H1 (cell line): ENCODE results near the gene ATP11C. TPM values are rescaled to one million over a fixed set of nuclear protein-coding genes. Genes with fewer than 3 reads are reported as not detected.

Experiments
- CTCF ChIA-PET: fragments of 300-600 bp; sonication (Branson Sonifier 250); formaldehyde crosslinking; loops from one replicate; lab custom pipeline; 2021; ENCODE audit not compliant: partially characterized antibody; lab: Charles Lee
- POLR2A ChIA-PET: fragments of 300-600 bp; sonication (Branson Sonifier 250); formaldehyde crosslinking; loops from one replicate; lab custom pipeline; 2021; ENCODE audit warnings: inconsistent platforms; ENCODE audit not compliant: partially characterized antibody; lab: Charles Lee
- DNase-seq, 2 experiments: peaks; one replicate each; pipeline versions ENCODE4 v3.0.0 to v3.0.0-alpha.2; 2010 to 2022; ENCODE audit warnings: low spot score in 2 of 2, low read depth in 1 of 2, mixed read lengths in 1 of 2
- FAIRE-seq: peaks from 2 replicates; lab custom pipeline; 2011; peaks lifted over from hg19 to GRCh38; lab: Jason Lieb, UNC
- H2AFZ ChIP-seq: 2 replicates; pipeline ENCODE4 v1.8.1; 2012; ENCODE audit warnings: low read length, inconsistent platforms
- H2AK5ac ChIP-seq: 2 replicates; pipeline ENCODE4 v1.6.1; 2013; ENCODE audit warnings: low read depth, low read length
- H2BK120ac ChIP-seq: replicated peaks from 2 replicates; pipeline ENCODE3; 2013; ENCODE audit warnings: low read depth, low read length, inconsistent platforms
- H2BK12ac ChIP-seq: 2 replicates; pipeline ENCODE4 v1.6.1; 2013; ENCODE audit warnings: low read depth, low read length
- H2BK15ac ChIP-seq: 2 replicates; pipeline ENCODE4 v1.6.1; 2013; ENCODE audit warnings: low read length
- H2BK20ac ChIP-seq: 2 replicates; pipeline ENCODE4 v1.6.1; 2013; ENCODE audit warnings: low read length
- H2BK5ac ChIP-seq: 2 replicates; pipeline ENCODE4 v1.6.1; 2013; ENCODE audit warnings: low read depth, low read length
- H3K14ac ChIP-seq: 2 replicates; pipeline ENCODE4 v1.6.1; 2013; ENCODE audit warnings: inconsistent platforms; ENCODE audit not compliant: insufficient read length
- H3K18ac ChIP-seq: 2 replicates; pipeline ENCODE4 v1.6.1; 2013; ENCODE audit warnings: low read length; ENCODE audit errors: extremely low read depth
- H3K23ac ChIP-seq: 2 replicates; pipeline ENCODE4 v1.6.1; 2013; ENCODE audit warnings: inconsistent platforms; ENCODE audit not compliant: insufficient read length
- H3K23me2 ChIP-seq: 2 replicates; pipeline ENCODE4 v1.6.1; 2013; ENCODE audit warnings: low read depth, low read length
- H3K27ac ChIP-seq: 2 replicates; pipeline ENCODE4 v1.6.1; 2011; ENCODE audit warnings: low read depth, low read length, inconsistent platforms
- H3K27me3 ChIP-seq, 4 experiments: replicated peaks in 1 of 4; 1 replicate in 1 of 4; 2 replicates in 3 of 4; pipeline versions ENCODE4 v1.6.1 to v1.8.1; 2011 to 2013; ENCODE audit warnings: low read length in 3 of 4, mild to moderate bottlenecking in 3 of 4, inconsistent platforms in 2 of 4, mixed read lengths in 2 of 4, moderate library complexity in 1 of 4; ENCODE audit not compliant: control insufficient read depth in 3 of 4, insufficient read depth in 3 of 4; ENCODE audit errors: extremely low read depth in 1 of 4
- H3K36me3 ChIP-seq, 4 experiments: 2 replicates each; pipeline versions ENCODE4 v1.6.1 to v1.8.1; 2011 to 2013; ENCODE audit warnings: mild to moderate bottlenecking in 4 of 4, low read length in 3 of 4, moderate library complexity in 2 of 4, control low read depth in 1 of 4, inconsistent platforms in 1 of 4; ENCODE audit not compliant: insufficient read depth in 4 of 4, control insufficient read depth in 2 of 4
- H3K4ac ChIP-seq: replicated peaks from 2 replicates; pipeline ENCODE3; 2013; ENCODE audit warnings: low read length, low read depth, mixed read lengths, inconsistent platforms; ENCODE audit not compliant: insufficient read length
- H3K4me1 ChIP-seq, 4 experiments: replicated peaks in 1 of 4; 1 replicate in 1 of 4; 2 replicates in 3 of 4; pipeline versions ENCODE4 v1.6.1 to v1.8.1; 2011 to 2013; ENCODE audit warnings: low read length in 3 of 4, inconsistent platforms in 2 of 4, mixed read lengths in 1 of 4; ENCODE audit not compliant: insufficient read depth in 4 of 4, control insufficient read depth in 3 of 4
- H3K4me2 ChIP-seq, 2 experiments: 2 replicates each; pipeline versions ENCODE4 v1.6.1 to v1.8.1; 2011 to 2013; ENCODE audit warnings: low read depth in 2 of 2, low read length in 2 of 2, control low read depth in 1 of 2, inconsistent platforms in 1 of 2, mild to moderate bottlenecking in 1 of 2; ENCODE audit not compliant: insufficient read depth in 1 of 2
- H3K4me3 ChIP-seq, 4 experiments: fragments of 200-600, 300-600 bp in 1 of 4; sonication (generic), shearing (Covaris generic), sonication (Bioruptor Twin) in 1 of 4; 2 replicates each; pipeline versions ENCODE4 v1.5.1 to v1.8.1; 2011 to 2016; ENCODE audit warnings: low read length in 4 of 4, low read depth in 3 of 4, control low read depth in 2 of 4, inconsistent platforms in 2 of 4, mild to moderate bottlenecking in 2 of 4, mixed read lengths in 1 of 4, moderate library complexity in 1 of 4; ENCODE audit not compliant: insufficient read depth in 2 of 4; ENCODE audit errors: extremely low read depth in 1 of 4
- H3K56ac ChIP-seq: replicated peaks from 2 replicates; pipeline ENCODE3; 2013; ENCODE audit warnings: low read depth, mild to moderate bottlenecking, mixed read lengths, low read length, inconsistent platforms; ENCODE audit not compliant: insufficient read length
- H3K79me1 ChIP-seq: 2 replicates; pipeline ENCODE4 v1.6.1; 2013; ENCODE audit warnings: low read depth, low read length, control low read depth
- H3K79me2 ChIP-seq, 2 experiments: 2 replicates each; pipeline versions ENCODE4 v1.6.1 to v1.8.1; 2012 to 2013; ENCODE audit warnings: low read length in 2 of 2, mild to moderate bottlenecking in 2 of 2, inconsistent platforms in 1 of 2; ENCODE audit not compliant: insufficient read depth in 2 of 2, control insufficient read depth in 1 of 2
- H3K9ac ChIP-seq, 4 experiments: replicated peaks in 1 of 4; 1 replicate in 1 of 4; 2 replicates in 3 of 4; pipeline versions ENCODE4 v1.6.1 to v1.8.1; 2011 to 2013; ENCODE audit warnings: low read depth in 3 of 4, low read length in 3 of 4, control low read depth in 2 of 4, mild to moderate bottlenecking in 2 of 4, moderate library complexity in 2 of 4, inconsistent platforms in 1 of 4; ENCODE audit errors: extremely low read depth in 1 of 4
- H3K9me3 ChIP-seq, 2 experiments: 2 replicates each; pipeline versions ENCODE4 v1.6.1 to v1.8.1; 2012 to 2013; ENCODE audit warnings: mild to moderate bottlenecking in 2 of 2, moderate library complexity in 2 of 2, control low read depth in 1 of 2, inconsistent platforms in 1 of 2, low read depth in 1 of 2, low read length in 1 of 2, mixed read lengths in 1 of 2; ENCODE audit not compliant: insufficient read depth in 2 of 2
- H4K20me1 ChIP-seq, 2 experiments: replicated peaks in 1 of 2; 2 replicates each; pipeline versions ENCODE3 to v1.8.1; 2011 to 2013; ENCODE audit warnings: inconsistent platforms in 2 of 2, low read length in 2 of 2, mild to moderate bottlenecking in 1 of 2; ENCODE audit not compliant: insufficient read depth in 2 of 2, control insufficient read depth in 1 of 2
- H4K5ac ChIP-seq: 2 replicates; pipeline ENCODE4 v1.6.1; 2013; ENCODE audit warnings: low read length, low read depth, mixed read lengths, inconsistent platforms; ENCODE audit not compliant: insufficient read length
- H4K8ac ChIP-seq: 2 replicates; pipeline ENCODE4 v1.8.0; 2013; ENCODE audit warnings: mild to moderate bottlenecking, moderate library complexity, low read length, inconsistent platforms; ENCODE audit not compliant: insufficient read depth; ENCODE audit errors: extremely low read depth
- H4K91ac ChIP-seq: replicated peaks from 2 replicates; pipeline ENCODE3; 2013; ENCODE audit warnings: low read length, mixed read lengths, inconsistent platforms; ENCODE audit not compliant: insufficient read length
- ASH2L ChIP-seq: fragments of 200-600, 300-600 bp; sonication (generic); IDR thresholded peaks from one replicate; pipeline ENCODE4 v1.7.1; 2017; ENCODE audit warnings: low read length
- CTBP2 ChIP-seq: IDR thresholded peaks from 2 replicates; pipeline ENCODE4 v1.7.0; 2011; ENCODE audit warnings: borderline replicate concordance, mild to moderate bottlenecking, moderate library complexity, mixed read lengths, low read length; ENCODE audit not compliant: insufficient read depth, insufficient read length
- EGR1 ChIP-seq: IDR thresholded peaks from 2 replicates; pipeline ENCODE4 v1.6.1; 2011; ENCODE audit warnings: low read depth, low read length, borderline replicate concordance
- KDM4A ChIP-seq: IDR thresholded peaks from one replicate; pipeline ENCODE4 v1.7.1; 2012; ENCODE audit warnings: low read depth, mild to moderate bottlenecking, moderate library complexity, low read length, inconsistent platforms; ENCODE audit not compliant: severe bottlenecking
- KDM5A ChIP-seq: fragments of 200-600 bp; IDR thresholded peaks from 2 replicates; pipeline ENCODE4 v1.7.1; 2012; ENCODE audit warnings: mild to moderate bottlenecking, low read length, inconsistent platforms, mixed read lengths
- PHF8 ChIP-seq: fragments of 200-600 bp; sonication (generic); conservative IDR thresholded peaks from 2 replicates; pipeline ENCODE4 v1.7.1; 2012; ENCODE audit warnings: low read depth, mild to moderate bottlenecking, inconsistent platforms, low read length, moderate library complexity
- RAD21 ChIP-seq, 2 experiments: IDR thresholded peaks in 1 of 2; conservative IDR thresholded peaks in 1 of 2; 2 replicates each; pipeline ENCODE4 v1.6.1; 2011; ENCODE audit warnings: low read depth in 2 of 2, low read length in 2 of 2, improper control_type of control experiment in 1 of 2, inconsistent platforms in 1 of 2, mild to moderate bottlenecking in 1 of 2, moderate library complexity in 1 of 2
- SIN3A ChIP-seq, 2 experiments: IDR thresholded peaks in 1 of 2; conservative IDR thresholded peaks in 1 of 2; 2 replicates each; pipeline ENCODE4 v1.6.1; 2011 to 2012; ENCODE audit warnings: low read length in 2 of 2, improper control_type of control experiment in 1 of 2, low read depth in 1 of 2, mild to moderate bottlenecking in 1 of 2
- TCF12 ChIP-seq: IDR thresholded peaks from 2 replicates; pipeline ENCODE4 v1.6.1; 2011; ENCODE audit warnings: low read depth, mild to moderate bottlenecking, low read length
- WGBS, 2 experiments: shearing (Covaris generic) in 1 of 2; methylation state at CpG; one replicate each; pipeline versions ENCODE4 v1.1.6 to v1.1.7; 2013 to 2015; ENCODE audit warnings: low lambda C conversion rate in 2 of 2, mixed read lengths in 2 of 2, inconsistent platforms in 1 of 2, low coverage in 1 of 2, missing lambda C conversion rate in 1 of 2; ENCODE audit not compliant: insufficient replicate concordance in 2 of 2, insufficient coverage in 1 of 2, insufficient read length in 1 of 2; ENCODE audit errors: extremely low coverage in 1 of 2, missing lambda C conversion rate in 1 of 2; 5-methylcytosine and 5-hydroxymethylcytosine counted together
- polyA plus RNA-seq, 7 experiments: library from polyadenylated mRNA; depleted of rRNA in 3 of 7; stranded (reverse) in 5 of 7; unstranded in 2 of 7; fragments of >200 nt in 5 of 7; fragments of 200-250 nt in 2 of 7; gene quantifications; 1 replicate in 5 of 7; 2 replicates in 1 of 7; 4 replicates in 1 of 7; pipeline versions ENCODE4 v1.2.1 to v1.2.3, GENCODE V29; 2011 to 2013; ENCODE audit warnings: missing spikeins in 2 of 7, mixed read lengths in 2 of 7
- total RNA-seq: library from RNA; stranded (reverse); fragmentation: NEBNext Ultra II Directional; extraction: Animal tissue kit (Norgen Biotek cat#: 25700); gene quantifications from 2 replicates; pipeline ENCODE4 v1.2.1, GENCODE V29; 2021
- TF ChIP-seq, protein P1 (sequence below): IDR thresholded peaks from 2 replicates; pipeline ENCODE4 v1.6.1; 2012; ENCODE audit warnings: inconsistent platforms

Gene ATP11C
- total and polyA plus RNA-seq, 2 of the 8 experiments (the other 6 are each of a cell fraction or from before 2014, with no cell fraction given), result 14.7 to 52.1 TPM

DNA sequence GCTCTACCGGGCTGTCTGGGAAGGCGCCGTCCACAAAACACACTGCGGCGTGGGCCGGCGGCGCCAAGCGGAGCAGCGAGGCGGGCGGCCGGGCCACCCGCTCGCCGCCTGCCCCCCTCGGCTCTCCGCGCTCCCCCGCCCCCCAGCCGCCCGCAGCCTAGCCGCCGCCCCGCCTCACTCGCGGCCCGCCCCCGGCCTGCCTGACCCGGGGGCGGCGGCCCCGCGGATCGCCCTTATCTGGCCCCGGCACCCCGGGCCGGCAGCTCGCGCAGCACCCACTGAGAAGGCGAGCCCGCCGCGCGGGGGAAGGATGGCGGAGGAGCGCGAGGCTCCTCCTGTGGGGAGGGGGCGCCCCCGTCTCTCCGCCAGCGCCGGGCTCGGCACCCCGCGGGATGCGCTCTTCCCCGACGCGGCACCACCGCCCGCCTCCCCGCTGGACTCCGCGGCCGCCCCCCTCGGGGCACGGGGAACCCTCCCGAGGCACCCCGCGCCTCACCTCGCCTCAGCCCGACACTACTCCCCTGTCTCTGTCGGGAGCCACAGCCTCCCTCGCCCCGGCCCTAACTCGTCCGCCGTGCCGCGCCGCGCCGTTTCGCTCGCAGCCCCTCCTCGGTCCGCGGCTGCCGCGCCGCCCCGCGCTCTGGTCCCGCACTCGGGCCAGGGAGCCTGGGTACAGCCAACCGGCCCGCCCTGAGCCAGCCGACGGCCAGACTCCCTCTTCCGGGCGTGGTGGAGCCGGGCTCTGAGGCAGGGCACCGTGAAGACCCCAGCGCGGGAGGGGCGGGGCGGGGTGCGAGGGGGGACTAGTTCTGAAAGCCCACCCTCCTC is 566 bp downstream of the ATP11C start:
- no peak overlapping the region for H2BK15ac ChIP-seq
- peak overlapping the region; percentile 76 to 79 for H3K4me2 ChIP-seq
- H3K27ac ChIP-seq, result peak overlapping the region; percentile 79; the same call in 1 of the 2 replicates
- H3K56ac ChIP-seq, result no peak overlapping the region
- H4K20me1 ChIP-seq, result peaks cover 0 to 3% of the 10 kb centered on the region in 2 experiments
- H2BK5ac ChIP-seq, result peak overlapping the region; percentile 66; the same call in 1 of the 2 replicates
- WGBS, 2 experiments, result no CpG with 5 or more reads among the region's 109 CpGs
- H2BK120ac ChIP-seq, result no peak overlapping the region
- H3K27me3 ChIP-seq, result no peaks in the 10 kb centered on the region
- no peak overlapping the region for H2AFZ ChIP-seq
- peak overlapping the region; percentile 57; the same call in 1 of the 2 replicates for H4K8ac ChIP-seq
- H4K91ac ChIP-seq, result no peak overlapping the region
- H2BK20ac ChIP-seq, result no peak overlapping the region
- H2AK5ac ChIP-seq, result no peak overlapping the region
- H3K23ac ChIP-seq, result no peak overlapping the region
- H3K36me3 ChIP-seq, result no peaks in the 10 kb centered on the region
- POLR2A ChIA-PET, result interaction anchor here (1.0 to 1.6 kb wide), 6 partner anchors 8 to 729 kb away, joined by 3 to 8 read pairs (median 4); no protein-coding TSS in a partner anchor
- CTCF ChIA-PET, result no interaction called here
- DNase-seq (no peak), FAIRE-seq (no peak)
- peaks cover 2% of the 10 kb centered on the region; the same call in 1 of the 2 replicates for H3K23me2 ChIP-seq
- H3K9me3 ChIP-seq, result no peaks in the 10 kb centered on the region
- H4K5ac ChIP-seq, result peak overlapping the region; percentile 80
- peaks cover 0 to 43% of the 10 kb centered on the region in 2 experiments; a peak in 3 of 4 replicates for H3K79me2 ChIP-seq
- no peak overlapping the region for H3K14ac ChIP-seq
- peaks cover 0 to 7% (median 3%) of the 10 kb centered on the region in 4 experiments; a peak in 3 of 7 replicates for H3K4me1 ChIP-seq
- H3K18ac ChIP-seq, result peak overlapping the region; percentile 83
- H3K4ac ChIP-seq, result no peak overlapping the region
- peak overlapping the region; percentile 54 to 88 (median 76) for H3K9ac ChIP-seq
- H2BK12ac ChIP-seq, result no peak overlapping the region
- H3K79me1 ChIP-seq, result no peaks in the 10 kb centered on the region
- peak overlapping the region; percentile 57 to 84 (median 71) for H3K4me3 ChIP-seq
- TF ChIP-seq SIN3A (conservative IDR thresholded peaks at IDR 0.05 in 1 of 2, IDR thresholded peaks at IDR 0.05 in 1 of 2; ENCODE audit: low read depth in 1 of 2, low read length in 2 of 2) (0 out of 4 replicates have a peak, but pooled peaks of 1 of the 2 experiments have one; percentile 4), KDM5A (no peak), PHF8 (peak; percentile 23), TCF12 (no peak), EGR1 (no peak), RAD21 (IDR thresholded peaks at IDR 0.05 in 1 of 2, conservative IDR thresholded peaks at IDR 0.05 in 1 of 2; ENCODE audit: low read depth in 2 of 2, low read length in 2 of 2) (no peak), KDM4A (peak; percentile 67), CTBP2 (no peak), ASH2L (peak; percentile 41)
- TF ChIP-seq, protein P1, sequence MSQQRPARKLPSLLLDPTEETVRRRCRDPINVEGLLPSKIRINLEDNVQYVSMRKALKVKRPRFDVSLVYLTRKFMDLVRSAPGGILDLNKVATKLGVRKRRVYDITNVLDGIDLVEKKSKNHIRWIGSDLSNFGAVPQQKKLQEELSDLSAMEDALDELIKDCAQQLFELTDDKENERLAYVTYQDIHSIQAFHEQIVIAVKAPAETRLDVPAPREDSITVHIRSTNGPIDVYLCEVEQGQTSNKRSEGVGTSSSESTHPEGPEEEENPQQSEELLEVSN, result no peak
